Activated CD4-positive, CD25-positive, alpha-beta regulatory T cell treated with anti-CD3 and anti-CD28 coated beads, Interleukin-2, amount 50 U/mL, for 16 hours (primary cell): Measurements from ENCODE around the gene IGFLR1.
"Not testable (repeated sequence)": the region's sequence is repeated elsewhere in the genome, so short reads cannot be mapped to it uniquely, and the experiment has no call there.

Experiments used
- DNase-seq: peaks from one replicate; pipeline ENCODE4 v3.0.0-alpha.2; 2020; ENCODE audit warnings: low read depth, low spot score

IGFLR1 gene

GRCh38 chr19:35710784-35711723, 31.2 kb downstream of the IGFLR1 start:
- peak; percentile 45 for DNase-seq

GRCh38 chr19:35708391-35708790, 33.9 kb downstream of the IGFLR1 start:
- no peak for DNase-seq

GRCh38 chr19:35704218-35704617, 38.0 kb downstream of the IGFLR1 start, which contains the start of gene ZBTB32:
Gene ZBTB32, plus strand, starts transcription at chr19:35704558. Its CDS starts 10,069 bp downstream, at chr19:35714627.
- no peak for DNase-seq

- DNase-seq, result no peak
These were observed 38.9 kb downstream of the IGFLR1 start for GRCh38 chr19:35703343-35703742.

DNA sequence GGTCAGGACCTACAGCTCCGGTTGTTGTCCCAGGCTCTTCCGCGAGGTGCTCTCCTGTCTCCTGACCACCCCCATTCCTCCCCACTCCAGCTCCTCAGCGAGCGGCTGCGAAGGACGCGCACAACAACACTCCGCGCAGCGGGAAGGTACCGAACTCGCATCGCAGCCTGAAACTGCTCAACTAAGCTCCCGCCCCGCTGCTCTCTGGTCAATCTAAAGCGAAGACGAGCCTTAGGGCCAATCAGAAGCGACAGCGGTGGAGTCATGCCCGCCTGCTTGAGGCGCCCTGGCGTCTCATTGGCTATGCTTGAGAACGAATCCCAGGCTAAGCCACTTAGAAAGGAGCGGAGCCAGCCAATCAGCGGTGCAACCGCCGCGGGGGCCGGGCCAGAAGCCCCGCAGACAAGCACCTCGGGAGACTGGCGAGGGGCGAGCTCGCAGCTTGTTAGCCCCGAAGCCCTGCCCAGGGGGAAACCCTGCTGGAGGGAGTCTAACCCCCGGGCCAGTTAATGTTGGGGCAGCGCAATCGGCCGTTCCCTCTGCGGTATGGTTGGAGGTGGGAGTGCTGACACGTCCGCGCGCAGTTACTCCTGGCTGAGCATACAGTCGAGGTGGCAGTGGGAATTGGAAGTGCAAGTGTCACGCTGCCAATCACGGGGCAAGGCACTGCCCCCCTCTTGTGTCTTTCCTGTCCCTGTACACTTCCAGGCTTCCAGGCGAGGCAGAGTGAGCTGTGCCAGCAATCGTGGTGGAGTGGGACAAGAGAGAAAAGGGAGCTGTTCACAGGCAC, 39.8 kb downstream of the IGFLR1 start:
- peak; percentile 92 for DNase-seq

DNA sequence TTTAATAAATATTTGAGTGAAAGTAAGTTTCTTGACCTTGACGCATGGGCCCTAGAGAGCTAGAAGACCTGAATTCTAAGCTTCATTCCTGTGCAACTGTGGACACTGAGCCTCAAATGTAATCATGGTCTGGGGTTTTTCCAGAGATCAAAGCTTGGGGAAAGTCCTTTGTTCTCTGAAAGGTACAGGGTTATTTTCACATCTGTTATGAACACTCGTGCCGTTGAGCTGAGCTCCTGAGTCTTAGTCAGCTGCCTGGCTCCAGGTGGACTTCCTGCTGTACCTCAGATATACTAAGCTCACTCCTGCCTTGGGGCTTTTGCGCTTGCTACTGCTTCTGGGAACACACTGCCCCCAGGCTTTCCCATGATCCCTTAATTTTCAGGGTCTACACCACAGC, 45.4 kb downstream of the IGFLR1 start:
- DNase-seq, result no peak

DNA sequence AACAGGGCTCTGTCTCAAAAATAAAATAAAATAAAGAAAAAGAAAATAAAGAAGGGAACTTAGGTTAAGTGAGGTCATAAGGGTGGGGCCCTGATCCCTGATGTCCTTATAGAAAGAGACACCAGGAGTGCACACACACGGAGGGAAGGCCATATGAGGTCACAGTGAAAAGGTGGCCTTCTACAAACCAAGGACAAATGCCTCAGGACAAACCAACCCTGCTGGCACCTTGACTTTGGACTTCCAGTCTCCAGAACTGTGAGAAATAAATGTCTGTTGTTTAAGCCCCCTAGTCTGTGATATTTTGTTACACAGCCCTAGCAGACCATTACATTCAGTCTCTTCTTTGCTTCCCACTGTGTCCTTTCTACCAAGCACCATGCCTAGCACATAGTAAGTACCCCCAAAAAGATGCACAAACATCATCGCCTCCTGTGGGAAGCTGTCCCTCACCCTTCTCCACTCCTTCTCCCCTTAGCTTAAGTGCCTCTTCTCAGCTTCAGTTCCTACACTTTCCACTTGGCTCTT, 46.3 kb downstream of the IGFLR1 start:
- no peak for DNase-seq

GRCh38 chr19:35693835-35694599, 48.2 kb downstream of the IGFLR1 start:
- peak; percentile 84 for DNase-seq

DNA sequence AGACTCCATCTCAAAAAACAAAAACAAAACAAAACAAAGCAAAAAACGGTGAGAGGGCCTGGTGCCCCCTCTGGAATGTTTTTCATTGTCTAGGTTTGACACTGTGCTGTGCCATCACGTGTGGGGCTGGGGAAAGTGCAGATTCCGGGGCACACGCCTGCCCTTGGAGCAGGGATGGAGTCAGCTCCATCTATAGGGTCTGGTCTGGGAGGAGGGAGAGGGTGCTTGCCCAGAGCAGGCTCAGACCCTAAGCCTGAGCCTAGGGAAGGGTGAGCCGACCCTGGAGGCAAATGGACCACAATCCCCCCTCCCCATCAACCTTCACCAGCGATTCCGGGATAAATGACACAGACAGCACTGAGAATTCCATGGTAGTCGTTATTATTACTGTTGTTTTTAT, 48.8 kb downstream of the IGFLR1 start:
- DNase-seq, result no peak

- DNase-seq, result no peak
These were observed 50.2 kb downstream of the IGFLR1 start for GRCh38 chr19:35692010-35692409.

DNA sequence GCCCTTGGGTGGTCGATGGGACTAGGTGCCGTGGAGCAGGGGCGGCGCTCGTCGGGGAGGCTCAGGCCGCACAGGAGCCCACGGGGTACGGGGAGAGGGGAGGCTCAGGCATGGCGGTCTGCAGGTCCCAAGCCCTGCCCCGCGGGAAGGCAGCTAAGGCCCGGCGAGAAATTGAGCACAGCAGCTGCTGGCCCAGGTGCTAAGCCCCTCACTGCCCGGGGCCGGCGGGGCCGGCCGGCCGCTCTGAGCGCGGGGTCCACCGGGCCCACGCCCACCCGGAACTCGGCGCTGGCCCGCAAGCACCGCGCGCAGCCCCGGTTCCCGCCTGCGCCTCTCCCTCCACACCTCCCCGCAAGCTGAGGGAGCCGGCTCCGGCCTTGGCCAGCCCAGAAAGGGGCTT, 51.1 kb downstream of the IGFLR1 start:
- not testable (repeated sequence) for DNase-seq

GRCh38 chr19:35689836-35690235, 52.4 kb downstream of the IGFLR1 start:
- DNase-seq, result no peak
